Colonic mucosa (tissue), 4 donors: ENCODE data around the gene SPEG. TPM values are rescaled to one million over a fixed set of nuclear protein-coding genes. Genes with fewer than 3 reads are reported as not detected.

ENCODE experiments used
- DNase-seq: peaks from one replicate; pipeline ENCODE4 v3.0.0-alpha.2; 2020
- H3K27ac ChIP-seq: fragments of 200-600 bp; one replicate; pipeline ENCODE4 v1.8.0; 2021
- H3K27me3 ChIP-seq: fragments of 200-600 bp; one replicate; pipeline ENCODE4 v1.8.0; 2021
- H3K36me3 ChIP-seq: fragments of 200-600 bp; one replicate; pipeline ENCODE4 v1.8.0; 2021
- H3K4me1 ChIP-seq: fragments of 200-600 bp; one replicate; pipeline ENCODE4 v1.8.0; 2021; ENCODE audit warnings: mild to moderate bottlenecking
- H3K4me3 ChIP-seq: fragments of 200-600 bp; one replicate; pipeline ENCODE4 v1.8.0; 2021
- H3K9ac ChIP-seq, 2 donors: one replicate each; pipeline ENCODE4 v1.7.0; 2013; ENCODE audit warnings: control low read depth in 2 of 2, low read depth in 2 of 2, low read length in 2 of 2
- H3K9me3 ChIP-seq: fragments of 200-600 bp; one replicate; pipeline ENCODE4 v1.8.0; 2021
- intact Hi-C: fragments of 100-400 bp; cut with DNase I; formaldehyde crosslinking; loops from one replicate; pipeline ENCODE4 v1.14.1; 2022
- total RNA-seq, 2 donors: library from RNA; stranded (reverse); fragmentation: NEBNext Ultra II Directional in 1 of 2; extraction: Animal tissue kit (Norgen Biotek cat#: 25700) in 1 of 2; gene quantifications; one replicate each; pipeline ENCODE4 v1.2.1, GENCODE V29; 2021
- TF ChIP-seq, protein P1 (sequence below): fragments of 200-600 bp; IDR thresholded peaks from one replicate; pipeline ENCODE4 v1.8.0; 2022; ENCODE audit warnings: antibody characterized with exemption, mild to moderate bottlenecking
- donor health status: healthy.
- donor health status: DM: no; HTN: no; CAD: no.
- donor health status: DM: no; HTN: no; CAD: no.

SPEG gene
- total RNA-seq, 2 donors from 2014 or later, result 6.2 to 19.3 TPM

DNA sequence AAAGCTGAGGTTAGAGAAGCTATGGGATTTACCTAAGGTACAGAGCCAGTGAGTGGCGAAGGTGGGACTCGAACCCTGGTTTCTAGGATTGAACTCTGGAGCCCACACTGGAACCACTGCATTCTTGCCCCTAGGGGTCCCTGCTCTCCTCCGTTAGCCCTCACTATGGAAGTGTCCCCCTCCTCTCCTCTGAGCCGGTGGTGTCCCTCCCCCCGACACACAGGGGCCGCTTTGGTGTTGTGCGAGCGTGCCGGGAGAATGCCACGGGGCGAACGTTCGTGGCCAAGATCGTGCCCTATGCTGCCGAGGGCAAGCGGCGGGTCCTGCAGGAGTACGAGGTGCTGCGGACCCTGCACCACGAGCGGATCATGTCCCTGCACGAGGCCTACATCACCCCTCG lies 55.5 kb downstream of the SPEG start:
- no peak for DNase-seq
- no peaks in the 10 kb centered on the region for H3K9me3 ChIP-seq
- H3K9ac ChIP-seq, result no peak overlapping the region
- no peak overlapping the region for H3K27ac ChIP-seq
- peaks cover 13% of the 10 kb centered on the region for H3K27me3 ChIP-seq
- TF ChIP-seq, protein P1, sequence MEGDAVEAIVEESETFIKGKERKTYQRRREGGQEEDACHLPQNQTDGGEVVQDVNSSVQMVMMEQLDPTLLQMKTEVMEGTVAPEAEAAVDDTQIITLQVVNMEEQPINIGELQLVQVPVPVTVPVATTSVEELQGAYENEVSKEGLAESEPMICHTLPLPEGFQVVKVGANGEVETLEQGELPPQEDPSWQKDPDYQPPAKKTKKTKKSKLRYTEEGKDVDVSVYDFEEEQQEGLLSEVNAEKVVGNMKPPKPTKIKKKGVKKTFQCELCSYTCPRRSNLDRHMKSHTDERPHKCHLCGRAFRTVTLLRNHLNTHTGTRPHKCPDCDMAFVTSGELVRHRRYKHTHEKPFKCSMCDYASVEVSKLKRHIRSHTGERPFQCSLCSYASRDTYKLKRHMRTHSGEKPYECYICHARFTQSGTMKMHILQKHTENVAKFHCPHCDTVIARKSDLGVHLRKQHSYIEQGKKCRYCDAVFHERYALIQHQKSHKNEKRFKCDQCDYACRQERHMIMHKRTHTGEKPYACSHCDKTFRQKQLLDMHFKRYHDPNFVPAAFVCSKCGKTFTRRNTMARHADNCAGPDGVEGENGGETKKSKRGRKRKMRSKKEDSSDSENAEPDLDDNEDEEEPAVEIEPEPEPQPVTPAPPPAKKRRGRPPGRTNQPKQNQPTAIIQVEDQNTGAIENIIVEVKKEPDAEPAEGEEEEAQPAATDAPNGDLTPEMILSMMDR, result no peak
- H3K4me1 ChIP-seq, result no peaks in the 10 kb centered on the region
- H3K36me3 ChIP-seq, result no peaks in the 10 kb centered on the region
- intact Hi-C loops, result no loop called here
- no peak overlapping the region for H3K4me3 ChIP-seq

DNA sequence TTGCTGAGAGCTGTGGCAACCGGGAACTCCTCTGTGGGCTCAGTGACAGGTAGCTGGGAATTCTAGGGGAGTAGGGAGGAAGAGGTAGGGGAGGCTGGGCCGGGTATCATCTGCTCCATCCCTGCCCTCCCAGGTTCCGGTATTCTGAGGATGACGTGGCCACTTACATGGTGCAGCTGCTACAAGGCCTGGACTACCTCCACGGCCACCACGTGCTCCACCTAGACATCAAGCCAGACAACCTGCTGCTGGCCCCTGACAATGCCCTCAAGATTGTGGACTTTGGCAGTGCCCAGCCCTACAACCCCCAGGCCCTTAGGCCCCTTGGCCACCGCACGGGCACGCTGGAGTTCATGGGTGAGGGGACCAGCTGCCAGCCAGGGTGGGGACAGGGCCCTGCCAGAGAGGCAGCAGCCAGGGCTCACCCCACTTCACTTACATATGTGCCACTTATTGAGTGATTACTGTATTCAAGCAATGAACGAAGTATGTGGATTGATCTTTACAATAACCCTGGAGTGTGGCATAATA lies 56.0 kb downstream of the SPEG start:
- Histone ChIP-seq H3K4me3 (no peak overlapping the region), H3K36me3 (no peaks in the 10 kb centered on the region), H3K27ac (no peak overlapping the region), H3K4me1 (no peaks in the 10 kb centered on the region), H3K9me3 (no peaks in the 10 kb centered on the region), H3K27me3 (peaks cover 14% of the 10 kb centered on the region), H3K9ac (no peak overlapping the region)
- TF ChIP-seq, protein P1, result no peak
- DNase-seq, result no peak
- intact Hi-C loops, result no loop called here

DNA sequence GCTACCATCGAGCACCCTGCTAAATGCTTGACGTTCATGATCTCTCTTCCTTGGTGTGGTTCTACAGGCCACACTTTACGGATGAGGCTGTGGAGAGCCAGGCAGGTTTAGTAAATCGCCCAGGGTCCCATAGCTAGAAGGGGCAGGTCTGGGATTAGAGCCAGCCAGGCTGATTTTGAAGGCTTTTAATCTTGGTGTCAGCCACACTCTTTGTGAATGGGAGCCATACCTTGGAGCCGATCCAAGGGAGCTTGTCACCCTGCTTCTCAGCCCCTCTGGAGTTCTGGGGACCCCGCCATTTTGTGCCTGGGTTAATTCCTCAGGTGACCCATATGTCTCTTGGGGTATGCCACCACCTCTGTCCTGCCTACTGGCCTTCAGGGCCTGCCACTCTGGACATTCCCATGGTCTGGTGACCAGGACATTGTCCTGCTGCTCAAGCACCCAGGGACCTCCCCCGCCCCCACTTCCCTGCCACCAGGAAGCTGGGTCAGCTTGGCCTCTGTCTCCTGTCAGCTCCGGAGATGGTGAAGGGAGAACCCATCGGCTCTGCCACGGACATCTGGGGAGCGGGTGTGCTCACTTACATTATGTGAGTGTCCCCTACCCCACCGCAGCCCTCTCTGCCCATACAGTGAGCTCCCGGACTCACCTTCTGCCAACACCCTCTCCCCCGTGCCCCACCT lies 56.8 kb downstream of the SPEG start:
- intact Hi-C loops, result no loop called here
- Histone ChIP-seq H3K4me1 (no peaks in the 10 kb centered on the region), H3K4me3 (no peak overlapping the region), H3K36me3 (no peaks in the 10 kb centered on the region), H3K9ac (no peak overlapping the region), H3K27ac (no peak overlapping the region), H3K9me3 (no peaks in the 10 kb centered on the region), H3K27me3 (peaks cover 21% of the 10 kb centered on the region)
- TF ChIP-seq, protein P1, result no peak
- no peak for DNase-seq

DNA sequence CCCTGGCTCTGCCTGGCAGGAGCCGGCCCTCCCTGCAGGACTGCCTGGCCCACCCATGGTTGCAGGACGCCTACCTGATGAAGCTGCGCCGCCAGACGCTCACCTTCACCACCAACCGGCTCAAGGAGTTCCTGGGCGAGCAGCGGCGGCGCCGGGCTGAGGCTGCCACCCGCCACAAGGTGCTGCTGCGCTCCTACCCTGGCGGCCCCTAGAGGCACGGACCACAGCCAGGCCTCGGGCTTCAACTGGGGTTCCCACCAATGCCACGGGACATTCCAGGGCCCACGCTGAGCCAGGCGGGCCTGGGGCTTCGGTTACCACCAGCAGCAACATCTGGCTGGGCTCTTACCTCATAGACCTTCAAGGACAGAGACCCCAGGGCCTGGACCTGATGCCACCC lies 57.9 kb downstream of the SPEG start:
- Histone ChIP-seq H3K27ac (no peak overlapping the region), H3K9me3 (no peaks in the 10 kb centered on the region), H3K9ac (no peak overlapping the region), H3K4me1 (no peaks in the 10 kb centered on the region), H3K36me3 (no peaks in the 10 kb centered on the region), H3K27me3 (peaks cover 27% of the 10 kb centered on the region), H3K4me3 (no peak overlapping the region)
- TF ChIP-seq, protein P1, result no peak
- no peak for DNase-seq
- intact Hi-C loops, result no loop called here

DNA sequence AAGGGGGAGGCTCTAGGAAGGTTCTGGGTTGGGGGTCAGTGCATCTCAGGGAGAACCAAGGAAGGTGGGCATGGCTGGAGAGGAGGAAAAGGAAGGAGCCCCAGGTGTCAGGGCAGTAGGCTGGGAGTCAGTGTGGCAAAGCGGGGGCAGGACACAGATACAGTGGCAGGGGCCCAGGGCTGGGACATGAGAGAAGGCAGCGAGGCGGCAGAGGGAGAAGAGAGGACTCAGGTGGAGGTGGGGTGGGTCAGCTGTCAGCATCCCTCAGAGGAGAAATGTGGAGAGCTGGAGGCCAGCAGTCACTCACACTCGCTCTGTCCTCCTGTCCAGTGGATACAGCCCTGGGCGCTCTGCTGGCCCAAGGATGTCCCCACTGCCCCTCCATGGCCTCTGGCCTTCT lies 58.4 kb downstream of the SPEG start:
- TF ChIP-seq, protein P1, result no peak
- Histone ChIP-seq H3K4me1 (no peaks in the 10 kb centered on the region), H3K4me3 (no peak overlapping the region), H3K9me3 (no peaks in the 10 kb centered on the region), H3K27ac (no peak overlapping the region), H3K27me3 (peaks cover 27% of the 10 kb centered on the region), H3K9ac (no peak overlapping the region), H3K36me3 (no peaks in the 10 kb centered on the region)
- intact Hi-C loops, result no loop called here
- DNase-seq, result no peak
